ENCODE measurements around the gene HESX1.

DNA sequence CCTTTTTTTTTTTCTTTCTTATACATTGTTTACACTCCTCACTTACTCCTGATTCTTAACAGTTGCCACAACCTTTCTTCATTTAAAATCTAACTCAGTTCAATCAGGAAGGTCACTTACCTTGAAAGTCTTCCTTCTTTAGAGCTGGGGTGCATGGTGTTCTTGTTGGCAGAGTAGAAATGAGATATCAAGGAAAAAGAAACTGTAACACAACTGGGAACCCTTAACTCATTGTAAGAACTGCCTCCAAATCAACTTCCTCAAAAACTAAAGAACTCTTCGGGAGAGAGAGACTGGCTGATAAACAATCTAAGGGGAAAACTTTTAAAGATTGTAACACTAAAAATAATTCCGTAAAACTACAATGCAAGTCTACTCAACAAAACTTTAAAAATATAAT, 26.4 kb upstream of the HESX1 start:
- TF ChIP-seq, protein P1, sequence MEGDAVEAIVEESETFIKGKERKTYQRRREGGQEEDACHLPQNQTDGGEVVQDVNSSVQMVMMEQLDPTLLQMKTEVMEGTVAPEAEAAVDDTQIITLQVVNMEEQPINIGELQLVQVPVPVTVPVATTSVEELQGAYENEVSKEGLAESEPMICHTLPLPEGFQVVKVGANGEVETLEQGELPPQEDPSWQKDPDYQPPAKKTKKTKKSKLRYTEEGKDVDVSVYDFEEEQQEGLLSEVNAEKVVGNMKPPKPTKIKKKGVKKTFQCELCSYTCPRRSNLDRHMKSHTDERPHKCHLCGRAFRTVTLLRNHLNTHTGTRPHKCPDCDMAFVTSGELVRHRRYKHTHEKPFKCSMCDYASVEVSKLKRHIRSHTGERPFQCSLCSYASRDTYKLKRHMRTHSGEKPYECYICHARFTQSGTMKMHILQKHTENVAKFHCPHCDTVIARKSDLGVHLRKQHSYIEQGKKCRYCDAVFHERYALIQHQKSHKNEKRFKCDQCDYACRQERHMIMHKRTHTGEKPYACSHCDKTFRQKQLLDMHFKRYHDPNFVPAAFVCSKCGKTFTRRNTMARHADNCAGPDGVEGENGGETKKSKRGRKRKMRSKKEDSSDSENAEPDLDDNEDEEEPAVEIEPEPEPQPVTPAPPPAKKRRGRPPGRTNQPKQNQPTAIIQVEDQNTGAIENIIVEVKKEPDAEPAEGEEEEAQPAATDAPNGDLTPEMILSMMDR (IDR thresholded peaks at IDR 0.05; ENCODE audit: poor library complexity, severe bottlenecking) = no peak
- TF ChIP-seq EZH2 (IDR thresholded peaks at IDR 0.05; ENCODE audit: borderline replicate concordance, insufficient read depth, low read length, poor library complexity, severe bottlenecking) (no peak), EP300 (conservative IDR thresholded peaks at IDR 0.05; ENCODE audit: poor library complexity, severe bottlenecking) (no peak), POLR2AphosphoS5 (IDR thresholded peaks at IDR 0.05) (no peak), SMC3 (conservative IDR thresholded peaks at IDR 0.05; ENCODE audit: poor library complexity) (no peak), TAF1 (IDR thresholded peaks at IDR 0.05; ENCODE audit: low read depth) (no peak), MXI1 (conservative IDR thresholded peaks at IDR 0.05; ENCODE audit: poor library complexity, severe bottlenecking) (no peak)
- TF ChIP-seq, protein P2, sequence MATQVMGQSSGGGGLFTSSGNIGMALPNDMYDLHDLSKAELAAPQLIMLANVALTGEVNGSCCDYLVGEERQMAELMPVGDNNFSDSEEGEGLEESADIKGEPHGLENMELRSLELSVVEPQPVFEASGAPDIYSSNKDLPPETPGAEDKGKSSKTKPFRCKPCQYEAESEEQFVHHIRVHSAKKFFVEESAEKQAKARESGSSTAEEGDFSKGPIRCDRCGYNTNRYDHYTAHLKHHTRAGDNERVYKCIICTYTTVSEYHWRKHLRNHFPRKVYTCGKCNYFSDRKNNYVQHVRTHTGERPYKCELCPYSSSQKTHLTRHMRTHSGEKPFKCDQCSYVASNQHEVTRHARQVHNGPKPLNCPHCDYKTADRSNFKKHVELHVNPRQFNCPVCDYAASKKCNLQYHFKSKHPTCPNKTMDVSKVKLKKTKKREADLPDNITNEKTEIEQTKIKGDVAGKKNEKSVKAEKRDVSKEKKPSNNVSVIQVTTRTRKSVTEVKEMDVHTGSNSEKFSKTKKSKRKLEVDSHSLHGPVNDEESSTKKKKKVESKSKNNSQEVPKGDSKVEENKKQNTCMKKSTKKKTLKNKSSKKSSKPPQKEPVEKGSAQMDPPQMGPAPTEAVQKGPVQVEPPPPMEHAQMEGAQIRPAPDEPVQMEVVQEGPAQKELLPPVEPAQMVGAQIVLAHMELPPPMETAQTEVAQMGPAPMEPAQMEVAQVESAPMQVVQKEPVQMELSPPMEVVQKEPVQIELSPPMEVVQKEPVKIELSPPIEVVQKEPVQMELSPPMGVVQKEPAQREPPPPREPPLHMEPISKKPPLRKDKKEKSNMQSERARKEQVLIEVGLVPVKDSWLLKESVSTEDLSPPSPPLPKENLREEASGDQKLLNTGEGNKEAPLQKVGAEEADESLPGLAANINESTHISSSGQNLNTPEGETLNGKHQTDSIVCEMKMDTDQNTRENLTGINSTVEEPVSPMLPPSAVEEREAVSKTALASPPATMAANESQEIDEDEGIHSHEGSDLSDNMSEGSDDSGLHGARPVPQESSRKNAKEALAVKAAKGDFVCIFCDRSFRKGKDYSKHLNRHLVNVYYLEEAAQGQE (IDR thresholded peaks at IDR 0.05; ENCODE audit: borderline replicate concordance) = no peak
